Measurements from ENCODE around the gene SLC2A8.

Gene SLC2A8

DNA sequence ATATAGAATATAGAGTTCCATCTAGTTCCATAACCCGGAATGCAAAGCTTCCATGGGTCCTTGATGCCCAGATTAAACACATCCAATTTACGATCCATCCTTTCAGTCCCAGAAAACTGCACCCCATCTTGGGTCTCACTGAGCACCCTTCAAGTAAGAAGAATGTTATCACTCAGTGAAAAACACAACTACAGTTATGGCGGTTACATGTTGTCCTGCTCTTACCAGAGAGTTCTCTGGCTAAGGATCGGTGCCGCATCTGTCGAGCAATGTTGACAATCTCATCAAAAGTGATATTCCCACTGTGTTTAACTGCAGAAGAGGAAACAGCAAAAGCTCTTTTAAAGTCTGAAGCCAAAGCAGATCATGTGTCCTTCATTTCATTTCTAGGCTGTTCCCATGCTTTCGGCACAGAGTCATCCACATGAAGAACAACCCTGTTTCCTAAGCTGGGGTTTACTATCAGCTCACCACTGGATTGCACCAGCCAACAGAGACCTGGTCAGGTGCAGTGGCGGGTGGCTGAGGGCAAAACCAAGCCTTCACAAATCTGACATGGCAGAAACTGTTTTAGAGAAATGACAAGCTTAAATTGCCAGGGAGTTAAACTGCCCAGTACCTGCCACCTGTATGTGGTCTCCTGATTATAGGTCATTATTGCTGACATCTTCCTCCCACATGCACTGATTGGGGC, 51.3 kb downstream of the SLC2A8 start:
- Histone ChIP-seq H3K9me3 (ENCODE audit: control insufficient read depth, low read length) (no peaks in the 10 kb centered on the region), H3K36me3 (ENCODE audit: control insufficient read depth, insufficient read depth, low read length) (peaks cover 48% of the 10 kb centered on the region), H3K27ac (ENCODE audit: insufficient read depth, low read depth, low read length, poor library complexity, severe bottlenecking) (no peak overlapping the region), H3K27me3 (ENCODE audit: control insufficient read depth, insufficient read depth, low read length, poor library complexity, severe bottlenecking) (no peaks in the 10 kb centered on the region), H3K4me1 (ENCODE audit: control insufficient read depth, insufficient read depth, low read length) (peaks cover 15% of the 10 kb centered on the region), H3K4me3 (ENCODE audit: insufficient read depth, low read depth, low read length) (peak overlapping the region; percentile 20)
- 94 to 96% methylated on average over 8 of the region's 8 CpGs for WGBS, 2 experiments

DNA sequence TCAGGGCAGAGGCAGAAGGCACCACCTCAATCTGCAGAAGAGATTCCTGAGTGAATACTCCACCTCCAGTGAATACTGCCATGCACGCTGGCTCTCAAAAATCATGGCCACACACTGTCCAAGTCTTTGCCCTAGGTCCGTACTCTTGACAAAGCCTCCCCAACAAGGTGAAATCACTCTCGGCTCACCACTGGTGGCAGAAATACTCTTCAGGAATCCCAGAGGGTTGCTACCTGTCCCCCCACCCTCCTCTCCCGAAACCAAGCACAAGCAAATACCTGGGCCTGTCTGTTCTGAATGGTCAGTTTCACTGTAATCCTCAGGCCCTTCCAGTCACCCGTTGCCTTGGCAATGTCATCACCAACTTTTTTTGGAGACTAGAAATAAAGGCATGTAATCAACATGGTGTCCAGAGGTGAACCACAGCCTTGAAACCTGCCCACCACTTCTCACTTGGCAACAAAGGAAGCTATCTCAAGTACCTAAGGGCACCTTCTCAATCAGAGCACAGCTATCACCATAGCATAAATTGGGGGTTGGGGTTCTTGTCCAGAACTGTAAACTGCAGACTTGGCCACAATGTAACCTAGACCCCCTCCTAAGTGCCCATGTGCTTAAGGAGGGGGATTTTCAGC, 52.5 kb downstream of the SLC2A8 start:
- WGBS, 2 experiments: 71 to 78% methylated on average over 5 of the region's 5 CpGs
- H3K27me3 ChIP-seq (ENCODE audit: control insufficient read depth, insufficient read depth, low read length, poor library complexity, severe bottlenecking): no peaks in the 10 kb centered on the region
- peaks cover 48% of the 10 kb centered on the region for H3K36me3 ChIP-seq (ENCODE audit: control insufficient read depth, insufficient read depth, low read length)

DNA sequence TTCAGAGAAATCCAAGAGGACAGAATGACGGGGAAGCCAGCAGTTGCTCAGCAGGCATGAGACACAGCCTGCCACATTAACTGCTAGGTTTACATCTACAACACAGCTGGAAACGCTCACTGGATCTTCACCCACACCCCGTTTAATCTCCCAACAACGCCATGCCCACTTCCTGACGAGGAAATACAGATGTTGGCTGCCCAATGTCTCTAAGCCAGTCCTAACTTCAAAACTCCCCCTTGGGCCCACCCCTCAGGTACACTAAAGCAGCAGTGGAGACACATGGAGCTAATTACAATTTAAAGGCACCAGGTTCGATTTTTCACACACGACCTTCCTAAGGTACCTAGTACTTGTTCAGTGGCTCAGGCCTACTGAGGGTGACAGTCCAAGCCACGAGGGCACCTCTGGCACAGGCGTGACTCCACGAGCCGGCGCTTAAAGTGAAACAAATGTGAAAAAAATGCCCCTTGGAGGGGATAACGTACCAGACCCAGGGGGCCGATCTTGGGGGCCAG, 53.3 kb downstream of the SLC2A8 start:
- H3K27me3 ChIP-seq (ENCODE audit: control insufficient read depth, insufficient read depth, low read length, poor library complexity, severe bottlenecking): no peaks in the 10 kb centered on the region
- H3K9me3 ChIP-seq (ENCODE audit: control insufficient read depth, low read length): no peaks in the 10 kb centered on the region
- no peak overlapping the region for H3K27ac ChIP-seq (ENCODE audit: insufficient read depth, low read depth, low read length, poor library complexity, severe bottlenecking)
- WGBS, 2 experiments: 1 to 2% methylated on average over 14 of the region's 14 CpGs
- H3K4me3 ChIP-seq (ENCODE audit: insufficient read depth, low read depth, low read length): peak overlapping the region; percentile 72
- peaks cover 15% of the 10 kb centered on the region for H3K4me1 ChIP-seq (ENCODE audit: control insufficient read depth, insufficient read depth, low read length)
- H3K36me3 ChIP-seq (ENCODE audit: control insufficient read depth, insufficient read depth, low read length): peaks cover 41% of the 10 kb centered on the region

More for the DNA sequence above, 52.5 kb downstream of the SLC2A8 start:
- Histone ChIP-seq H3K4me3 (ENCODE audit: insufficient read depth, low read depth, low read length) (peak overlapping the region; percentile 72), H3K9me3 (ENCODE audit: control insufficient read depth, low read length) (no peaks in the 10 kb centered on the region), H3K4me1 (ENCODE audit: control insufficient read depth, insufficient read depth, low read length) (peaks cover 15% of the 10 kb centered on the region), H3K27ac (ENCODE audit: insufficient read depth, low read depth, low read length, poor library complexity, severe bottlenecking) (peak overlapping the region; percentile 52)

- Histone ChIP-seq H3K27ac (ENCODE audit: insufficient read depth, low read depth, low read length, poor library complexity, severe bottlenecking) (peak within 1 kb of the TSS; percentile 88), H3K4me3 (ENCODE audit: insufficient read depth, low read depth, low read length) (peak within 1 kb of the TSS; percentile 72), H3K9me3 (ENCODE audit: control insufficient read depth, low read length) (no peaks in the 10 kb centered on the region), H3K27me3 (ENCODE audit: control insufficient read depth, insufficient read depth, low read length, poor library complexity, severe bottlenecking) (no peaks in the 10 kb centered on the region), H3K36me3 (ENCODE audit: control insufficient read depth, insufficient read depth, low read length) (peaks cover 39% of the 10 kb centered on the region), H3K4me1 (ENCODE audit: control insufficient read depth, insufficient read depth, low read length) (peaks cover 15% of the 10 kb centered on the region)
- WGBS, 2 experiments: 0% methylated on average over 71 of the region's 71 CpGs
Measured at GRCh38 chr9:127450830-127451607, 54.0 kb downstream of the SLC2A8 start, which contains the start of the genes LRSAM1 and RPL12. Gene LRSAM1, plus strand, starts transcription at chr9:127451510. Its CDS starts 3,018 bp downstream, at chr9:127454528. Gene RPL12, minus strand, starts transcription at chr9:127451406. Its CDS starts 89 bp downstream, at chr9:127451317.

- 0% methylated on average over 14 of the region's 14 CpGs for WGBS, 2 experiments
- Histone ChIP-seq H3K4me3 (ENCODE audit: insufficient read depth, low read depth, low read length) (peak overlapping the region; percentile 72), H3K36me3 (ENCODE audit: control insufficient read depth, insufficient read depth, low read length) (peaks cover 34% of the 10 kb centered on the region), H3K9me3 (ENCODE audit: control insufficient read depth, low read length) (no peaks in the 10 kb centered on the region), H3K4me1 (ENCODE audit: control insufficient read depth, insufficient read depth, low read length) (peaks cover 15% of the 10 kb centered on the region), H3K27ac (ENCODE audit: insufficient read depth, low read depth, low read length, poor library complexity, severe bottlenecking) (no peak overlapping the region), H3K27me3 (ENCODE audit: control insufficient read depth, insufficient read depth, low read length, poor library complexity, severe bottlenecking) (no peaks in the 10 kb centered on the region)
Measured at GRCh38 chr9:127451608-127451857, 54.6 kb downstream of the SLC2A8 start.

GRCh38 chr9:127451858-127452656, 55.1 kb downstream of the SLC2A8 start:
- no peak overlapping the region for H3K27ac ChIP-seq (ENCODE audit: insufficient read depth, low read depth, low read length, poor library complexity, severe bottlenecking)
- WGBS, 2 experiments: 12% methylated on average over 29 of the region's 29 CpGs
- no peaks in the 10 kb centered on the region for H3K27me3 ChIP-seq (ENCODE audit: control insufficient read depth, insufficient read depth, low read length, poor library complexity, severe bottlenecking)
- H3K4me3 ChIP-seq (ENCODE audit: insufficient read depth, low read depth, low read length): peak overlapping the region; percentile 72
- H3K9me3 ChIP-seq (ENCODE audit: control insufficient read depth, low read length): no peaks in the 10 kb centered on the region
- H3K36me3 ChIP-seq (ENCODE audit: control insufficient read depth, insufficient read depth, low read length): peaks cover 29% of the 10 kb centered on the region
- H3K4me1 ChIP-seq (ENCODE audit: control insufficient read depth, insufficient read depth, low read length): peaks cover 15% of the 10 kb centered on the region

GRCh38 chr9:127452691-127453090, 55.7 kb downstream of the SLC2A8 start:
- Histone ChIP-seq H3K36me3 (ENCODE audit: control insufficient read depth, insufficient read depth, low read length) (peaks cover 22% of the 10 kb centered on the region), H3K9me3 (ENCODE audit: control insufficient read depth, low read length) (no peaks in the 10 kb centered on the region), H3K4me3 (ENCODE audit: insufficient read depth, low read depth, low read length) (peak overlapping the region; percentile 72), H3K27ac (ENCODE audit: insufficient read depth, low read depth, low read length, poor library complexity, severe bottlenecking) (no peak overlapping the region), H3K27me3 (ENCODE audit: control insufficient read depth, insufficient read depth, low read length, poor library complexity, severe bottlenecking) (no peaks in the 10 kb centered on the region), H3K4me1 (ENCODE audit: control insufficient read depth, insufficient read depth, low read length) (peaks cover 15% of the 10 kb centered on the region)
- 78 to 80% methylated on average over 4 of the region's 4 CpGs for WGBS, 2 experiments

DNA sequence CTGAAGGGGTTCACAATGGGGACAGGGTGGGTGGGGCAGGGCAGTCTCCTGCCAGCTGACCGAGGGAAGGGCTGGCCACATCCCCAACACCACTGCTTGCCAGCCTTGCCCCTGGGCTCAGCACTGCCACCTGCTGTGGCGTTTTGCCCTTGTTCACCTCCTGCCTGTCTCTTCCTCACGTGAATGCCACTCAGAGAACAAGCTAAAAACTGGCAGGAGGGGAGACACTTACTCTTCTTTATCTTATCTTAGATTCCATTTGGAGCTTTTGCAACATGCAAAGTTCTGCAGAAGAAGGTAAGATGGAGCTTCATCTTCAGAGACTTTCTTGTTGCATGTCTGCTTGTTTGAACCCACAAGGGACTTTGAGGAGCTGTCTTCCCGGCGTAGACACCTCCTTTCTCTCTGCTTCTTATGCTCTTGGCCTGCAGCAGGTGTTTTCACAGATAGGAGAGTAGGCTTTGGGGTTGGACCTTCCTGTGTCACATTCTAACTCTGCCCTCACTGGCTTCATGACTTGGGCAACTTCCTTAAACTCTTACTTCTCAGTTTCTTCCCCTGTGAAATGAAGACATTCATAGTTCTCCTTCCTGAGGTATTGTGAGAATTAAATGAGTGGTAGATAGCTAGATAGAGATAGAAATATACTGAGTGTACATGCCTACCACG, 58.5 kb downstream of the SLC2A8 start:
- Histone ChIP-seq H3K27me3 (ENCODE audit: control insufficient read depth, insufficient read depth, low read length, poor library complexity, severe bottlenecking) (no peaks in the 10 kb centered on the region), H3K36me3 (ENCODE audit: control insufficient read depth, insufficient read depth, low read length) (peaks cover 10% of the 10 kb centered on the region), H3K9me3 (ENCODE audit: control insufficient read depth, low read length) (no peaks in the 10 kb centered on the region), H3K4me3 (ENCODE audit: insufficient read depth, low read depth, low read length) (no peak overlapping the region), H3K27ac (ENCODE audit: insufficient read depth, low read depth, low read length, poor library complexity, severe bottlenecking) (no peak overlapping the region), H3K4me1 (ENCODE audit: control insufficient read depth, insufficient read depth, low read length) (no peaks in the 10 kb centered on the region)
- 78 to 80% methylated on average over 6 of the region's 6 CpGs for WGBS, 2 experiments

DNA sequence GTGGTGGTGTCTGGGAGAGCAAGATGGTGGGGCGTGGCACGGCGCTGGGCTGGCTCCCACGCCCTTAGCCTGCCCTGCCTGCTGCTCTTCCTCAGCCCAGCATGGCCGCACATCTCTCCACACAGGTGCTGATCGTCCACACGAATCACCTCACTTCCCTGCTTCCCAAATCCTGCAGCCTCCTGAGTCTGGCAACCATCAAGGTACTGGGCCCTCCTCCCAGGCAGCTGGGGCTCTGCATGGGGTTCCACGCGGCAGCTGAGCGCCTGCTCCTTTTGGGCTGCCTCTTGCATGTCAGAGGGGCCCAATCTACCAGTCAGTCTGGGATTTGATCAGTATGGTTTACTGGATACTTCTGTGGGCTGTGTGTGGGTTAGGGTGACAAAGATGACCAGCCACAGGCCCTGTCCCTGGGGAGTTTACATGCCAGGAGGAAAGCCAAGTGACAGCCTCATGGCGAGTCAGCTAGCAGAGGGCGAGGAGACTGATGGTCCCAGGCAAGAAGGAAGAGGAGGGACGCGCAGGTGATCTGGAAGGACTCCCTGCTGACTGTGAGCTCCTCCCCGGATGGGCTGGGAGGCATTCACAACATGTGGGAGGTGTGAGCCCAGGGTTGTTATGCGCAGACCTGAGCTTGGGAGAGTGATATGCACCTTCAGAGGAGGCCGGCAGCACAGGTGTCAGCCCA, 60.4 kb downstream of the SLC2A8 start:
- no peak overlapping the region for H3K4me3 ChIP-seq (ENCODE audit: insufficient read depth, low read depth, low read length)
- H3K27ac ChIP-seq (ENCODE audit: insufficient read depth, low read depth, low read length, poor library complexity, severe bottlenecking): no peak overlapping the region
- no peaks in the 10 kb centered on the region for H3K27me3 ChIP-seq (ENCODE audit: control insufficient read depth, insufficient read depth, low read length, poor library complexity, severe bottlenecking)
- H3K36me3 ChIP-seq (ENCODE audit: control insufficient read depth, insufficient read depth, low read length): peaks cover 15% of the 10 kb centered on the region
- WGBS, 2 experiments: 84 to 86% methylated on average over 17 of the region's 17 CpGs
- H3K4me1 ChIP-seq (ENCODE audit: control insufficient read depth, insufficient read depth, low read length): no peaks in the 10 kb centered on the region
- no peaks in the 10 kb centered on the region for H3K9me3 ChIP-seq (ENCODE audit: control insufficient read depth, low read length)
